H1 (cell line): ENCODE data around the gene UTP3.

Experiments used
- CREB1 ChIP-seq: IDR thresholded peaks from 2 replicates; pipeline ENCODE4 v1.6.1; 2012; ENCODE audit warnings: inconsistent platforms
- EGR1 ChIP-seq: IDR thresholded peaks from 2 replicates; pipeline ENCODE4 v1.6.1; 2011; ENCODE audit warnings: low read depth, low read length, borderline replicate concordance
- EZH2 ChIP-seq: fragments of 200-600 bp; sonication (generic); IDR thresholded peaks from 2 replicates; pipeline ENCODE4 v1.7.1; 2012; ENCODE audit warnings: low read depth, mild to moderate bottlenecking, moderate library complexity, low read length, inconsistent platforms; ENCODE audit not compliant: severe bottlenecking
- GABPA ChIP-seq: IDR thresholded peaks from 2 replicates; pipeline ENCODE4 v1.6.1; 2011; ENCODE audit warnings: mild to moderate bottlenecking, low read length, moderate library complexity, borderline replicate concordance; ENCODE audit not compliant: insufficient read depth
- POLR2A ChIP-seq, 2 experiments: IDR thresholded peaks; 1 replicate in 1 of 2; 2 replicates in 1 of 2; pipeline ENCODE4 v1.6.1; 2011; ENCODE audit warnings: low read depth in 2 of 2, low read length in 2 of 2, mild to moderate bottlenecking in 2 of 2; ENCODE audit errors: control extremely low read depth in 1 of 2
- POLR2AphosphoS5 ChIP-seq: IDR thresholded peaks from 2 replicates; pipeline ENCODE4 v1.6.1; 2011; ENCODE audit warnings: low read depth, low read length
- YY1 ChIP-seq: IDR thresholded peaks from 2 replicates; pipeline ENCODE4 v1.6.1; 2011; ENCODE audit warnings: low read depth, mild to moderate bottlenecking, low read length
- TF ChIP-seq, protein P1 (sequence below), 3 experiments: IDR thresholded peaks; 1 replicate in 2 of 3; 2 replicates in 1 of 3; pipeline versions ENCODE4 v1.5.1 to v1.6.1; 2011; ENCODE audit warnings: low read length in 3 of 3, mild to moderate bottlenecking in 3 of 3, inconsistent platforms in 2 of 3, low read depth in 1 of 3, moderate library complexity in 1 of 3; ENCODE audit not compliant: insufficient read depth in 1 of 3; ENCODE audit errors: control extremely low read depth in 1 of 3

DNA sequence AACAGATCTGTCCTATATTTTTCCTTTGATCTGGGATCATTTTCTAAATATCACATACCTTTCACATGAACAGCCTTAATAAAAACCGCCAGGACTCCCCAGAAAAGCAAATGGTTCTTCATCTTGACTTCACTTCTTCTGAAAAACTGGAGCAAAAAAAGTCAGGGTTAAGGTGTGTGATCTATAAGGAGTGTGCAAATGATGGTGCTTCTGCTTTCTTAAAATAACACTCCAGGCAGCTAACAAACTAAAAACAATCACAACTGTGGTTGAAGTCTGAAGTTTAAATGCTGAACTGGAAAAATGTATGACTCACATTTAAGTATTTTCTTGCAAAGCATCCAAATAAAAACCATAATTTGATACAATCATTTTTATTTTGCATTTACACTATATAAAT, 22.0 kb upstream of the UTP3 start, which contains the start of gene JCHAIN:
- TF ChIP-seq, protein P1, sequence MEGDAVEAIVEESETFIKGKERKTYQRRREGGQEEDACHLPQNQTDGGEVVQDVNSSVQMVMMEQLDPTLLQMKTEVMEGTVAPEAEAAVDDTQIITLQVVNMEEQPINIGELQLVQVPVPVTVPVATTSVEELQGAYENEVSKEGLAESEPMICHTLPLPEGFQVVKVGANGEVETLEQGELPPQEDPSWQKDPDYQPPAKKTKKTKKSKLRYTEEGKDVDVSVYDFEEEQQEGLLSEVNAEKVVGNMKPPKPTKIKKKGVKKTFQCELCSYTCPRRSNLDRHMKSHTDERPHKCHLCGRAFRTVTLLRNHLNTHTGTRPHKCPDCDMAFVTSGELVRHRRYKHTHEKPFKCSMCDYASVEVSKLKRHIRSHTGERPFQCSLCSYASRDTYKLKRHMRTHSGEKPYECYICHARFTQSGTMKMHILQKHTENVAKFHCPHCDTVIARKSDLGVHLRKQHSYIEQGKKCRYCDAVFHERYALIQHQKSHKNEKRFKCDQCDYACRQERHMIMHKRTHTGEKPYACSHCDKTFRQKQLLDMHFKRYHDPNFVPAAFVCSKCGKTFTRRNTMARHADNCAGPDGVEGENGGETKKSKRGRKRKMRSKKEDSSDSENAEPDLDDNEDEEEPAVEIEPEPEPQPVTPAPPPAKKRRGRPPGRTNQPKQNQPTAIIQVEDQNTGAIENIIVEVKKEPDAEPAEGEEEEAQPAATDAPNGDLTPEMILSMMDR (IDR thresholded peaks at IDR 0.05; ENCODE audit: control extremely low read depth in 1 of 3, insufficient read depth in 1 of 3, low read depth in 1 of 3, low read length in 3 of 3) = no peak
- TF ChIP-seq EGR1 (no peak), YY1 (no peak), EZH2 (no peak), POLR2AphosphoS5 (no peak), GABPA (no peak), POLR2A (IDR thresholded peaks at IDR 0.05; ENCODE audit: control extremely low read depth in 1 of 2, low read depth in 2 of 2, low read length in 2 of 2) (no peak), CREB1 (no peak)
